HepG2 (cell line): ENCODE measurements around the gene EPHB4. TPM values are rescaled to one million over a fixed set of nuclear protein-coding genes. Genes with fewer than 3 reads are reported as not detected.

Experiments
- BHLHE40 ChIP-seq: IDR thresholded peaks from 2 replicates; pipeline ENCODE4 v1.6.1; 2011; ENCODE audit warnings: low read length, improper control_type of control experiment
- DMAP1 ChIP-seq: IDR thresholded peaks from 2 replicates; pipeline ENCODE4 v1.6.1; 2016
- ETV5 ChIP-seq: IDR thresholded peaks from 2 replicates; pipeline ENCODE4 v1.6.1; 2018; ENCODE audit warnings: missing biosample characterization, missing genetic modification reagents, inconsistent platforms, borderline replicate concordance
- GABPB1 ChIP-seq: IDR thresholded peaks from 2 replicates; pipeline ENCODE4 v1.6.1; 2016; ENCODE audit warnings: mild to moderate bottlenecking, missing genetic modification reagents, moderate library complexity, missing compliant biosample characterization
- GATAD2A ChIP-seq: IDR thresholded peaks from 2 replicates; pipeline ENCODE4 v1.6.1; 2016
- HMG20B ChIP-seq: conservative IDR thresholded peaks from 2 replicates; pipeline ENCODE4 v1.6.1; 2016; ENCODE audit warnings: missing genetic modification reagents, missing compliant biosample characterization
- HNRNPH1 ChIP-seq: fragments of 200-400 bp; formaldehyde crosslinking; optimal IDR thresholded peaks from 2 replicates; pipeline ENCODE3; 2017; ENCODE audit warnings: mild to moderate bottlenecking, low read depth, low read length
- MED13 ChIP-seq: sonication (generic); formaldehyde crosslinking; IDR thresholded peaks from 2 replicates; pipeline ENCODE4 v1.5.0; 2020; ENCODE audit warnings: missing genetic modification reagents
- NCOA2 ChIP-seq: sonication (generic); formaldehyde crosslinking; IDR thresholded peaks from 2 replicates; pipeline ENCODE4 v1.8.0; 2022; ENCODE audit warnings: inconsistent platforms
- PATZ1 ChIP-seq: sonication (generic); formaldehyde crosslinking; IDR thresholded peaks from 2 replicates; pipeline ENCODE4 v1.4.0; 2020; ENCODE audit warnings: missing genetic modification reagents
- POGZ ChIP-seq: sonication (generic); formaldehyde crosslinking; IDR thresholded peaks from 2 replicates; pipeline ENCODE4 v1.4.0; 2020; ENCODE audit warnings: mild to moderate bottlenecking, missing genetic modification reagents
- REXO4 ChIP-seq: sonication (generic); formaldehyde crosslinking; IDR thresholded peaks from 2 replicates; pipeline ENCODE4 v1.8.0; 2022; ENCODE audit warnings: missing genetic modification reagents, mild to moderate bottlenecking, borderline replicate concordance
- SALL1 ChIP-seq: sonication (generic); formaldehyde crosslinking; IDR thresholded peaks from 2 replicates; pipeline ENCODE4 v1.8.0; 2022; ENCODE audit warnings: mild to moderate bottlenecking, missing genetic modification reagents
- TGIF2 ChIP-seq: IDR thresholded peaks from 2 replicates; pipeline ENCODE4 v1.6.1; 2016; ENCODE audit warnings: control low read depth, missing compliant biosample characterization
- ZNF180 ChIP-seq: sonication (generic); formaldehyde crosslinking; IDR thresholded peaks from 2 replicates; pipeline ENCODE4 v1.4.0; 2020; ENCODE audit warnings: low read depth, missing genetic modification reagents, borderline replicate concordance
- ZNF281 ChIP-seq: sonication (generic); formaldehyde crosslinking; IDR thresholded peaks from 2 replicates; pipeline ENCODE4 v1.4.0; 2020; ENCODE audit warnings: missing genetic modification reagents, borderline replicate concordance
- ZNF678 ChIP-seq: sonication (generic); formaldehyde crosslinking; IDR thresholded peaks from 2 replicates; pipeline ENCODE4 v1.4.0; 2020; ENCODE audit warnings: mild to moderate bottlenecking, missing genetic modification reagents
- ZNF709 ChIP-seq: sonication (generic); formaldehyde crosslinking; IDR thresholded peaks from 2 replicates; pipeline ENCODE4 v1.5.0; 2020; ENCODE audit warnings: mild to moderate bottlenecking, missing genetic modification reagents
- ZNF749 ChIP-seq: sonication (generic); formaldehyde crosslinking; IDR thresholded peaks from 2 replicates; pipeline ENCODE4 v1.8.0; 2022; ENCODE audit warnings: mild to moderate bottlenecking, missing genetic modification reagents, moderate library complexity, borderline replicate concordance
- ZSCAN31 ChIP-seq: sonication (generic); formaldehyde crosslinking; IDR thresholded peaks from 2 replicates; pipeline ENCODE4 v1.5.0; 2020; ENCODE audit warnings: low read depth, mild to moderate bottlenecking, missing genetic modification reagents
- polyA plus RNA-seq, 8 experiments: library from polyadenylated mRNA; depleted of rRNA in 3 of 8; stranded (reverse) in 7 of 8; unstranded in 1 of 8; fragments of >200 nt; fragmentation: Illumina TruSeq in 4 of 8; extraction: Trizol in 4 of 8; gene quantifications; 2 replicates each; pipeline versions ENCODE4 v1.2.1 to v1.2.3, GENCODE V29; 2011 to 2016; ENCODE audit warnings: low read depth in 4 of 8, missing spikeins in 1 of 8, mixed read lengths in 1 of 8; ENCODE audit not compliant: insufficient read depth in 1 of 8
- total RNA-seq, 5 experiments: library from RNA; depleted of rRNA; stranded (reverse); fragments of >200 nt; fragmentation: Illumina TruSeq; extraction: Trizol; gene quantifications; 2 replicates each; pipeline ENCODE4 v1.2.3, GENCODE V29; 2016; ENCODE audit warnings: low read depth in 1 of 5
- TF ChIP-seq, protein P1 (sequence below): sonication (generic); formaldehyde crosslinking; IDR thresholded peaks from 2 replicates; pipeline ENCODE4 v1.4.0; 2020; ENCODE audit warnings: mild to moderate bottlenecking, missing genetic modification reagents

The EPHB4 gene
- total and polyA plus RNA-seq, 2 of the 13 experiments (the other 11 are each of a cell fraction or from before 2014, with no cell fraction given) = 61.4 to 69.6 TPM

DNA sequence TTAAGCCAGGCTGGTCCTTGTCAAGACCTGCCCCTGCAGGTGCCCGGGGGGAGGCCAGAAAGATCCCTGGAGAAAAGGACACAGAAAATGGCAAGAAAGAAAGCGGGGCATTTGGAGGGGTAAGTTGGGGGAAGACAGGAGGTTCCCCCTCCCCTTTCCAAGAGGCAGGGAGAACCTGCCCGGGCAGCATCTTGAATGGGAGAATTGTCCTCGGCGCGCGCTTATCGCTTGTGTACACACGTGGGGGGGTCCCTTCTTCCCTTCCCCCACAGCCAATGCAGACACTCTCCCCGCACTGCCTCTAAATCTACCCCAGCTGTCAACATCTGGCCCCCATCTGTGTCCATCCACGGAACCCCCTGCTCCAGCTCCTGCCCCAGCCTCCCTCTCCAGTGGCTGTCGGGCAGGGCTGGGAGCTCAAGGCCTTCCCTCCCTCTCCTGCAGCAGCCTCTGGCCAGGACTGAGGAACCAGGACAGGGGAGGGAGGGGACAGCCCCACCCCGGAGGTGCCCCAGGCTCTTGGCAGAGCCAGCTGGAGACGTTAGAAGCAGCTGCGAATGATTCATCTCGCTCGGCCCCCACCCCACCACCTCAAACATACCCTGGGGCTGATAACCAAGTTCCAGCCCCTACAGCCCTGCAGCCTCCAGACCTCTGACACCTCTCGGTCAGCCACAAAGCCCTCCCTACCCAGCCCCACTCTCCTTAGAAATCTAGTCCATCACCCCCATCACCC lies 25.3 kb downstream of the EPHB4 start (continued):
- TF ChIP-seq, protein P1, sequence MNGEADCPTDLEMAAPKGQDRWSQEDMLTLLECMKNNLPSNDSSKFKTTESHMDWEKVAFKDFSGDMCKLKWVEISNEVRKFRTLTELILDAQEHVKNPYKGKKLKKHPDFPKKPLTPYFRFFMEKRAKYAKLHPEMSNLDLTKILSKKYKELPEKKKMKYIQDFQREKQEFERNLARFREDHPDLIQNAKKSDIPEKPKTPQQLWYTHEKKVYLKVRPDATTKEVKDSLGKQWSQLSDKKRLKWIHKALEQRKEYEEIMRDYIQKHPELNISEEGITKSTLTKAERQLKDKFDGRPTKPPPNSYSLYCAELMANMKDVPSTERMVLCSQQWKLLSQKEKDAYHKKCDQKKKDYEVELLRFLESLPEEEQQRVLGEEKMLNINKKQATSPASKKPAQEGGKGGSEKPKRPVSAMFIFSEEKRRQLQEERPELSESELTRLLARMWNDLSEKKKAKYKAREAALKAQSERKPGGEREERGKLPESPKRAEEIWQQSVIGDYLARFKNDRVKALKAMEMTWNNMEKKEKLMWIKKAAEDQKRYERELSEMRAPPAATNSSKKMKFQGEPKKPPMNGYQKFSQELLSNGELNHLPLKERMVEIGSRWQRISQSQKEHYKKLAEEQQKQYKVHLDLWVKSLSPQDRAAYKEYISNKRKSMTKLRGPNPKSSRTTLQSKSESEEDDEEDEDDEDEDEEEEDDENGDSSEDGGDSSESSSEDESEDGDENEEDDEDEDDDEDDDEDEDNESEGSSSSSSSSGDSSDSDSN = peak; percentile 74
- TF ChIP-seq TGIF2 (CRISPR knock-in tag) (peak; percentile 54), POGZ (CRISPR knock-in tag) (no peak), HNRNPH1 (peak; percentile 85), DMAP1 (peak; percentile 36; the same call in 1 of the 2 replicates), PATZ1 (CRISPR knock-in tag) (peak; percentile 99), ZNF678 (no peak), ZNF180 (CRISPR knock-in tag) (0 out of 2 replicates have a peak, but pooled peaks have one; percentile 54), ZNF709 (CRISPR knock-in tag) (no peak), ETV5 (peak; percentile 60; the same call in 1 of the 2 replicates), BHLHE40 (no peak), SALL1 (peak; percentile 43; the same call in 1 of the 2 replicates), MED13 (CRISPR knock-in tag) (peak; percentile 51; the same call in 1 of the 2 replicates), ZSCAN31 (peak; percentile 63; the same call in 1 of the 2 replicates), HMG20B (CRISPR knock-in tag) (no peak), GATAD2A (peak; percentile 66), REXO4 (CRISPR knock-in tag) (no peak), NCOA2 (CRISPR knock-in tag) (peak; percentile 44; the same call in 1 of the 2 replicates), GABPB1 (CRISPR knock-in tag) (peak; percentile 38), ZNF281 (CRISPR knock-in tag) (peak; percentile 97), ZNF749 (CRISPR knock-in tag) (0 out of 2 replicates have a peak, but pooled peaks have one; percentile 38)
